Globus pallidus (tissue), 1 donor: ENCODE measurements around the gene PPM1M.
"Not testable (repeated sequence)": the region's sequence is repeated elsewhere in the genome, so short reads cannot be mapped to it uniquely, and the experiment has no call there.

Experiments used
- DNase-seq: peaks from one replicate; pipeline ENCODE4 v3.0.0-alpha.2; 2015; ENCODE audit warnings: low spot score

Gene PPM1M

DNA sequence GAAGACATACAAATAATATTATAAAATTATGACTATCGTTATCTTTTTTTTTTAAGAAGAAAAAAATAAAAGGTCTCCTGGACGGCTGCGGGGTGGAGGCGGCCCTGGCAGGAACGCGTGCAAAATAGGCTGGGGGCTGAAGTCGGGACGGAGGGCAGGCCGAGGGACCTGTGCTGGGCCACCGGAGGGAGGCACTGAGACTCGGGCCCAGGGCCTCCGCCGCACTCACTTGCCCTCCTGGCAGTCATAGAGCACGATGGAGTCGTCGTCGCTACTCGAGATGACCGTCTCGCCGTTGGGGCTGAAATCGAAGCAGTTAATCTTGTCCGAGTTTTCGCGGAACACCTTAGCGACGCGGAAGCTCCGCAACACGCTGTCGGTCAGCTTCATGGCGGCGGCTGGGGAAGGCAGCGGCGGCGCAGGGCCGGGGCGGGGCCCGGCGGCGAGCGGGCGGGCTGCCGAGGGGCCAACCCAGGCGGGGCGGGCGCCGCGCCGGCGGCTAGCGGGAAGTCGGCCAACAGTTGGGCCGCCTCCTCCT, 32.5 kb downstream of the PPM1M start:
- peak; percentile 64 for DNase-seq

GRCh38 chr3:52278510-52279069, 33.0 kb downstream of the PPM1M start, which contains the start of gene WDR82:
TSS of gene WDR82 (minus strand) at chr3:52278649. CDS start at chr3:52278361, 288 bp downstream.
- peak; percentile 94 for DNase-seq

GRCh38 chr3:52279596-52279995, 34.0 kb downstream of the PPM1M start:
- DNase-seq = no peak

DNA sequence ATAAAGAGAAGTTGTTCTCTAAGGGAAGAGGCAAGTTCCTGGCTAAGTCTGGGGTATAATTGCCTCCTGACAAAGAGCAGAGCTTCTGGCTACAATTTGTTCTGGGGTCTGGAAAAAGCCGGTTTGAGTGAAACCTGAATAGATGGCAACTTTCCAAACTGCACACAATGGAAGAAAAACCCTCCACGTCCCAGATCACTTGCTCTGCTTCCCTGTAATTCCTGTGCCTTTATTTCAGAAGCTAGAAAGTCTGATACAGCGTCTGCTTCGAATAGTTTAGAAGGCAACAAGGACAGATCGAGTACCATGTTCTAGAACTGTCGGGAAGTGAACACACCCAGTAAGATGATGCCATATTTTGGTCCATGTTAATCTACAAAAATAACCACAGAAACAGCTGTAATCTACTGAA, 34.5 kb downstream of the PPM1M start:
- peak; percentile 32 for DNase-seq

DNA sequence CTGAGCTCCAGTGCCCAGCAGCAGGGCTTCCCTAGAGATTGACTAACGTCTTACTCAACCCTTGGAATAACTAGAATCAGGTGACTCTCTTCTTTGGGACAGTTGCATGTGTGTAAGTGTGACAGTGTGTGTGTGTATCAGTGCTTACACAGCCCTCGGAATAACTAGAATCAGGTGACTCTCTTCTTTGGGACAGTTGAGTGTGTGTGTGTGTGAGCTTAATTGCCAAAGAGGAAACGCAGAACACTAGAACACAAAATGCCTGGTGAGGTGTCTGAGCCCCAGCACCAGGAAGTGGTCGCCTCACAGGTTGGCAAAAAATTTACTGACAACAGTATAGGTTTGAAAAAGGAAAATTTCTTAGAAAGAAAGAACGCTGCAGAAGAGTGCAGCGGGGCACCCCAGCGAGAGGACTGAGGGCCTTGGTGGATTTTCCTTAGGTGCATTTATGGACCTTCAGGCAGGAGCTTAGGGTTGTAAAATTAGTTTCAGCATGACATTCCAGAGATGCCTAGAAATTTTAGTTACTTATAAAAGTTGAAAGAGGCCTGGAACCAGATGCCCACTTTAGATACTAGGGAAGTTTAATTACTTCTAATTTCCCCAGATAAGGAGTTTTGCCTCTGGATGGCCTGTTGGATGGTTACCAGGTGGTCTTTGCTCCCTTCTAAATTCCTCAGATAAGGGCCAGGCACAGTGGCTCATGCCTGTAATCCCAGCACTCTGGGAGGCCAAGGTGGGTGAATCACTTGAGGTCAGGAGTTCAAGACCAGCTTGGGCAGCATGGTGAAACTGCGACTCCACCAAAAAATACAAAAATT, 36.6 kb downstream of the PPM1M start:
- DNase-seq = no peak

DNA sequence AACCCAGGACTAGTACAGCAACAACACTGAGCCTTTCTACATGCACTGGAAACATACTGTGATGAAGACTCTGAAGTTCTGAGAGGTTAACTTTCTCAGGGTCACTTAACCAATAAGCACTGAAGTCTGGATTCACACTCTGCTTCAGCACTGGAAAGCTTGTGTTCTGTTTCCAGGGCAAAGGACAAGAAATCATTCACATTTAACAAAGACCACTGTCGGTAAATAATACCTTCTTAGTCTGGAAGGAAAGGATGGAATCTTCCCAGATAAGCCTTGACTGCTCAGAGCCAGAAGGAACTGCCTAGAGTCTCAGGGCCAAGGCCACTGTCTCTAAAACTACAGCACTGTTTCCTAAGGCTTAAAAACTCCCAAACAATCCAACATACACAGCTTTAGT, 37.7 kb downstream of the PPM1M start:
- no peak for DNase-seq

- DNase-seq = not testable (repeated sequence)
Observed at GRCh38 chr3:52284051-52284450, 38.5 kb downstream of the PPM1M start.

DNA sequence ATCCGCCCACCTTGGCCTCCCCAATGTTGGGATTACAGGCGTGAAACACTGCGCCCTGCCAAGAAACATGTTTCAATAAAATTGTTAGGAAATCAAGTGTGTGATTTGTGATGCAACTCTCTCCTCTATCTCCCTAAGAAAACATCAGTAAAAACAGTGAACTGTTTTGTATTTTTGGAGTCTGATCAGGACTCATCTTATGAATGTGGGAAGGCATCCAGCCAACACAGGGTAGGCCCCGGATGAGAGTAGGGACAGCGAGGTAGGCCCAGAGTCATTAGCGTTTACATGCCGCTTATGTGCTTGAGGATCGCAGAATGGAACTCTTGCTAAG, 41.2 kb downstream of the PPM1M start:
- DNase-seq = no peak

GRCh38 chr3:52288674-52289073, 43.1 kb downstream of the PPM1M start:
- DNase-seq = no peak

- DNase-seq = no peak
Observed at GRCh38 chr3:52289338-52289746, 43.8 kb downstream of the PPM1M start.

DNA sequence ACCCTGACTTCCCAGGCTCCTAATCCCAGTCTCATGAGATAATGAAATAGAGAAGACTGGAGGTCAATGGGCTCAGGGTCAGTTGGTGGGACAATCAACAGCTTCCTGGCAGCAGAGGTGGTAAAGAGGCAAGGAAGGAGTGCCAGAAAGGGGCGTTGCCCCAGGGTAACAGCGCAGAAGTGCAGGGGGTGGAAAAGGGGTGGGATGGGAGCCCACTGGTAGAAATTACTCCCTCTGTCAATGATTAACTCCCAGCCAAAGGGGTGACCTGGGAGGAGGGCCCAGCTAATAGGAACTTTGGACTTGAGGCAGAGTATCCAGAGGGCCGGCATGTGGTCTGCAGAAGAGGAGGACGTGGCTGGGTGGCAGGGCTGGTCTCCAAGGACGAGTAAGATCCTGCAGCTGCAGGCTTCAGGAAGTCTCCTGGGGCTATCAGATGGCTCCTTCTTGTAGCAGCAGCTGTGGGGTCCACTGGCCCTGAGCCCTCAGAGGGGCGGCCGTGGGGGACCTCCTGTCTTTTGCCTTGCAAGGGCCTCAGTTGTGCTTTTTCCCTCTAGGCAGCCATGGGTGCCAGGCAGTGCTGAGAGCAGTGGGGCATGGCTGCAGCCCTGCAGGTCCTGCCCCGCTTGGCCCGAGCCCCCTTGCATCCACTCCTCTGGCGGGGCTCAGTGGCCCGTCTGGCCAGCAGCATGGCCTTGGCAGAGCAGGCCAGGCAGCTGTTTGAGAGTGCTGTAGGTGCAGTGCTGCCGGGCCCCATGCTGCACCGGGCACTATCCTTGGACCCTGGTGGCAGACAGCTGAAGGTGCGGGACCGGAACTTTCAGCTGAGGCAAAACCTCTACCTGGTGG, 44.4 kb downstream of the PPM1M start:
- DNase-seq = no peak

DNA sequence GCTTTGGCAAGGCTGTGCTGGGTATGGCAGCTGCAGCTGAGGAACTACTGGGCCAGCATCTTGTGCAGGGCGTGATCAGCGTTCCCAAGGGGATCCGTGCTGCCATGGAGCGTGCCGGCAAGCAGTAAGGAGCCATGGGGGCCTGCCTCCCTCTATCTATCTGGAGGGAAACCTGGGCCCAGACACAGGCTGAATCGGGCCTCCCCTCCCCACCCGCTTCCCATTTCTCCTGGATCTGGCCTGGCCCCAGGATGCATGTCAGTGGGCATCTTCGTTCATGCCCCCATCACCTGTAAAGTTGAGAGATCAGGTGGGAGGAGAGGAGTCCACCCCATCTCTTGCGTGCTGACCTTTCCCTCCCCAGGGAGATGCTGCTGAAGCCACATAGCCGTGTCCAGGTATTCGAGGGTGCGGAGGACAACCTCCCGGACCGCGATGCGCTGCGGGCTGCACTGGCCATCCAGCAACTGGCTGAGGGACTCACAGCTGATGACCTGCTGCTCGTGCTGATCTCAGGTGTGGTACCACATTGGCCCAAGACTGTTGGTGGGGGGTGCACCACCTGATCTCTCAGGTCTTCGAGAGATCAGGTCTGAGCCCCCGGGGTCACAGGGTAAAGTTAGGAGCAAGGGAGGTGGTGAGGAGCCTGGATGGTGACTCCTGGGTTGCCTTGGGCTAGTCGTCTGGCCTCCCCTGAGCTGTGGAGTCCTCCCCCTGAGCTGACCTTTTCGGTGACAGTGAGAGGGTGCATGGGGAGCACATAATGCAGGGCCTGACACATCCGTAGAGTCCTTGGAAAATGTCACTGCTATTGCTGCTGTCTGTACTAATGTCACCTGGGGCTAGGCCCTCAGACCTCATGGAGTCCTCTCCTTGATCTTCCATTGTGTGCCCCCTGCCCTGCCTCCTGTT, 45.3 kb downstream of the PPM1M start:
- DNase-seq = no peak

DNA sequence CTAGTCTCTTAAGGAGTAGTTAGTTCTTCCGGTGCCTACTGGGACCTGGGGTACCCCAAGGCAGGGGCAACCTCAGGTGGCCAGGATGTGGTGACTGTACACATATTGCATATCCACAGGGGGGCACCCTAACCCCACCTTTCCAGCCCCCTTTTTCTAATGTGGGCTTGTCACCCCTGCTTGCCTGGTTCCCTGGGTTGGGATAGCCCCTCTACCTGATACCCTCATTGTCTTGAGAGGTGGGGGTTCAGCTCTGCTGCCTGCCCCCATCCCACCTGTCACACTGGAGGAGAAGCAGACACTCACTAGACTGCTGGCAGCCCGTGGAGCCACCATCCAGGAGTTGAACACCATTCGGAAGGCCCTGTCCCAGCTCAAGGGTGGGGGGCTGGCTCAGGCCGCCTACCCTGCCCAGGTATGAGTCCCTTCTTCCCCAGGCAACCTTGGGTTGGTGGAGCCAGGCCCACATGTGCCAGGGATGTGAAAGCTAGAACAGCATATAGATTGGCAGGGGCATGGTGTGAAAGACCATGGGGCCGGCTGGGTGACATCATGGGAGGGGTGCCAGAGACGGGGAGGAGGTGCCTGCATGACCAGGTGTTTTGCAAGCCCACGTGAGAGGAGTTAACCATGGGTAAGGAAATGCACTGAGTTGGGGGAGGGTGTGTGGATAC, 46.1 kb downstream of the PPM1M start:
- no peak for DNase-seq

DNA sequence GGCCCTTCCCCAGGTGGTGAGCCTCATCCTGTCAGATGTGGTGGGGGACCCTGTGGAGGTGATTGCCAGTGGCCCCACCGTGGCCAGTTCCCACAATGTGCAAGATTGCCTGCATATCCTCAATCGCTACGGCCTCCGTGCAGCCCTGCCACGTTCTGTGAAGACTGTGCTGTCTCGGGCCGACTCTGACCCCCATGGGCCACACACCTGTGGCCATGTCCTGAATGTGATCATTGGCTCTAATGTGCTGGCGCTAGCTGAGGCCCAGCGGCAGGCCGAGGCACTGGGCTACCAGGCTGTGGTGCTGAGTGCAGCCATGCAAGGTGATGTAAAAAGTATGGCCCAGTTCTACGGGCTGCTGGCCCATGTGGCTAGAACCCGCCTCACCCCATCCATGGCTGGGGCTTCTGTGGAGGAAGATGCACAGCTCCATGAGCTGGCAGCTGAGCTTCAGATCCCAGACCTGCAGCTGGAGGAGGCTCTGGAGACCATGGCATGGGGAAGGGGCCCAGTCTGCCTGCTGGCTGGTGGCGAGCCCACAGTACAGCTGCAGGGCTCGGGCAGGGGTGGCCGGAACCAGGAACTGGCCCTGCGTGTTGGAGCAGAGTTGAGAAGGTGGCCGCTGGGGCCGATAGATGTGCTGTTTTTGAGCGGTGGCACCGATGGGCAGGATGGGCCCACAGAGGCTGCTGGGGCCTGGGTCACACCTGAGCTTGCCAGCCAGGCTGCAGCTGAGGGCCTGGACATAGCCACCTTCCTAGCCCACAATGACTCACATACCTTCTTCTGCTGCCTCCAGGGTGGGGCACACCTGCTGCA, 46.9 kb downstream of the PPM1M start:
- no peak for DNase-seq

GRCh38 chr3:52293491-52294319, 48.1 kb downstream of the PPM1M start:
- DNase-seq = no peak

- DNase-seq = no peak
Observed at GRCh38 chr3:52294320-52295150, 49.0 kb downstream of the PPM1M start.

DNA sequence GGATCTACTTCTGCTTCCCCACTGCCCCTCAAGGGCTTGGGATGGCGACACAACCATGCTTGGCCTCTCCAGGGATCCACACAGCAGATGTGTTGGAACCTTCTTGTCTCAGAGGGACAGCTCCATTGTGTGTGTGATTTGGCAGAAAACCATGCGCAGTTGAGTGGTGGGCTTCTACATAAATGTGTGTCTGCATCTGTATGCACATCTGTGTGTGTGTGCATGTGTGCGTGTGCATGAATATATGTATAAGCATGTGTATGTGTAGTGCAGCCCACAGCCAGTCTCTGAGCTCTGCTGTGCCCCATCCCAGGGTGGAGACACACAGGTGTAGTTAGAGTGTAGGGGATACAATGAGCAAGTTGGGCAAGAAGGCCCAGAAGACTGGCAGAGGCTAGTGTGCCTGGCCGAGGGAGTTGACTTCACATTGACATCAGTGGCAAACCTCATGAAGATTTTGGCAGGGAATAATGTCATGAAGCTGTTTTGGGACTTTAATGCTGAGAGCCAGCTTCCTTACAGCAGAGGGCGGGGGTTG, 50.2 kb downstream of the PPM1M start:
- DNase-seq = no peak
